GM18507 (cell line): ENCODE measurements around the gene CALHM3.
"Not testable (repeated sequence)": the region's sequence is repeated elsewhere in the genome, so short reads cannot be mapped to it uniquely, and the experiment has no call there.

Source experiments
- DNase-seq: peaks from one replicate; pipeline ENCODE4 v3.0.0; 2011; ENCODE audit warnings: low read depth; ENCODE audit not compliant: insufficient read length; ENCODE audit errors: extremely low spot score
- FAIRE-seq: peaks from 2 replicates; lab custom pipeline; 2011; peaks lifted over from hg19 to GRCh38; lab: Jason Lieb, UNC

The CALHM3 gene

DNA sequence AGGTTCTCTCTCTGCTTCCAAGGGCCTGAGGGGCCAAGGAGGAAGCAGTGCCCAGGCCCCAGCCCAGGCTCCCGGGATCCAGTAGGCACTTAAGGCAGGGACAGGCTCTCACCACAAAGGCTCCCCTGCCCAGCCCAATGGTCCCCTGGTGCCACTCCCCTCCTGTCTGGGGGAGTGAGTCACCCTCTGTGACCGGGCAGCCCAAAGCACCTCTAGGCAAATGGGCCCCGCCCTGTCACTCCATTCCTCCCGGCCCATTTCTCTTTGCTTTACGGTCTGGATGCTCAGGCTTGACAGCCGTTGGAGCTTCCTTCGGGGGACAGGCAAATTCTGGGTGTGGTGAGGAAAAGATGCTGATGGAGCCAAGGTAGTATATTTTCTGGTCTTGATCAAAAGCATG lies at the start of gene CALHM3:
TSS of gene CALHM3 (minus strand) at position 106 of the 400 bp plus-strand sequence. CDS start 208 bp downstream, outside the sequence.
- DNase-seq (no peak), FAIRE-seq (no peak)

GRCh38 chr10:103528549-103528948 lies 49.5 kb upstream of the CALHM3 start:
- FAIRE-seq (no peak), DNase-seq (no peak)

GRCh38 chr10:103527476-103527875 lies 48.4 kb upstream of the CALHM3 start:
- FAIRE-seq = not testable (repeated sequence)

GRCh38 chr10:103525901-103526300 lies 46.9 kb upstream of the CALHM3 start:
- no peak for FAIRE-seq
- DNase-seq = no peak

More at GRCh38 chr10:103527476-103527875, 48.4 kb upstream of the CALHM3 start:
- not testable (repeated sequence) for DNase-seq

- no peak for DNase-seq
- no peak for FAIRE-seq
These were observed 44.6 kb upstream of the CALHM3 start for GRCh38 chr10:103523683-103524082.

GRCh38 chr10:103522006-103522405 lies 43.0 kb upstream of the CALHM3 start:
- FAIRE-seq, DNase-seq: not testable (repeated sequence)

DNA sequence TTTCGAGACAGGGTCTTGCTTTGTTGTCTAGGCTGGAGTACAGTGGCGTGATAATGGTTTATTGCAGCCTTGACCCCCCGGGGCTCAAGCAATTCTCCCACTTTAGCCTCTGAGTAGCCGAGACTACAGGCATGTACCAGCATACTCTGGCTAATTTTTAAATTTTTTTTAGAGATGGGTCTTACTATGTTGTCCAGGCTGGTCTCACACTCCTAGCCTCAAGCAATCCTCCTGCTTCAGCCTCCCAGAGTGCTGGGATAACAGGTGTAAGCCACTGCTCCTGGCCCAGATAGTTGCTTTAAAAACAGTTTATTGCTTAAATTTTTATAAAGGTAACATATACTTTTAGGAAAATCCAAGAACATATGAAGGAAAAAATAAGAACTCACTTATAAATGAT lies 40.8 kb upstream of the CALHM3 start:
- DNase-seq (no peak), FAIRE-seq (no peak)

GRCh38 chr10:103517234-103518085 lies 38.4 kb upstream of the CALHM3 start:
- FAIRE-seq (no peak), DNase-seq (no peak)

GRCh38 chr10:103514244-103514643 lies 35.2 kb upstream of the CALHM3 start:
- FAIRE-seq (no peak), DNase-seq (no peak)

DNA sequence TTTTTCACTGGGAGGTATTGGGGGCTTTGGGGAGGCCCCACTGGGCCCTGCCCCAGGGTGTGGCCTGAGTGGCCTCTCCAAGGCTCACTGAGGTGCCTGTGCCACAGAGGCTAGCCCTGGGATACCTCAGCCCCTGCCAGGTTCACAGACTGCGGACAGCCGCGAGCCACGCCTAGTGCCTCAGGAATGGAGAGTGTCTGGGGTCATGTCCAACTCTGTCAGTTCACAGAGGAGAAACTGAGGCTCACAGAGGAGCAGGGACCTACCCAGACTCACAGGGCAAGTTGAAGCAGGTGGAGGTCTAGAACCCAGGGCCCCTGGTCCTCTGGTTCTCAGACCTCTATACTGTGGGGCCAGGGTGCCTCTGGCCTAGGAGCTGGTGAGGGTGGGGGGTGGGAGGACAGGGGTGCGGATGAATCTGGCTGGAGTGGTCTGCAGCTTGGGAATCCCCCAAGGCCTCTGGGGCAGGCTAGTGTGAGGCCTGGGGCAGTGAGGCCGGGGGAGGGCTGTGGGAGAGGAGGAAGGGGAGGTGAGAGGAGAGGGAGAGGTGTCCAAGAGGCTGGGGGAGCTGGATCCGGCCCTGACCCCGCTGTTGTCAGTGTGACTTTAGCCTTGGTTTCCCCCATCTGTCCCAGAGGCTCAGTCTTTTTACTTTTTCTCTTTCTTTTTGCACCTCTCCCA lies 34.5 kb upstream of the CALHM3 start:
- DNase-seq (no peak), FAIRE-seq (no peak)

DNA sequence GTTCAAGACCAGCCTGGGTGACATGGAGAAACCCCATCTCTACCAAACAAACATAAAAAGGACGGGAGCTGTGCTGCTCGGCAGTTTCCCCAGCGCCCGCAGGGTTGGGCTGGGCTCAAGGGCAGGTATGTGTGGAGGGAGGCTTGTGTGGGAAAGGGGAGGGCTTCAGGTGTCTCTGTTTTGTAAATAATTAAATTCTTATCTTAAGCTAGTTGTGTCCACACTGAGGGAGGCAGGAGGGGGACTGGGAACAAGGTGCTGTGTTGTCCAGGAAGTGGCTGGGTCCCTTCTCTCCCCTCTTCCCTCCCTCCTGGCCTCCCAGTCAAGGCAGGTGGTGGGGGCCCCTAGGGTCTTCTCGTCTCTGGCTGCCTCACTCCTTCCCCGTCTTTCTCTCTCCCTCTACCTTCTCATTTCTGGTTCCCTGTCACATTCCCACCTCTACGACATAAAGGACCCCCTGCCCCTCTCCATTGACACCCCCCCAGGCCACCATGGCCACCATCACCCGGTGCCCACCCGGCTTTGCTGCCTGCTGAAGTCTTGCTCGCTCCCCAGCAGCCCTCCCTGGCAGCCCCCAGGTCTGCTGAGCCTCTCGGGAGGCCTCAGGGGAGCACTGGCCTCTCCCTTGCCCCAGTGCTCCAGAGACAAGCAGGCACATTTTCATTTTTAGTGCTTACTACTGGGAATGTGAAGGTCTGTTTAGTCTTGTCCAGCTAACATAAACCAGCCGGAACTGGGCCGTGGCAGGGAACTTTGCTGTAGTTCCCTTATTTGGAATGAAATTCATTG lies 33.7 kb upstream of the CALHM3 start:
- DNase-seq = no peak
- FAIRE-seq = no peak

GRCh38 chr10:103512166-103512565 lies 33.1 kb upstream of the CALHM3 start:
- DNase-seq = no peak

DNA sequence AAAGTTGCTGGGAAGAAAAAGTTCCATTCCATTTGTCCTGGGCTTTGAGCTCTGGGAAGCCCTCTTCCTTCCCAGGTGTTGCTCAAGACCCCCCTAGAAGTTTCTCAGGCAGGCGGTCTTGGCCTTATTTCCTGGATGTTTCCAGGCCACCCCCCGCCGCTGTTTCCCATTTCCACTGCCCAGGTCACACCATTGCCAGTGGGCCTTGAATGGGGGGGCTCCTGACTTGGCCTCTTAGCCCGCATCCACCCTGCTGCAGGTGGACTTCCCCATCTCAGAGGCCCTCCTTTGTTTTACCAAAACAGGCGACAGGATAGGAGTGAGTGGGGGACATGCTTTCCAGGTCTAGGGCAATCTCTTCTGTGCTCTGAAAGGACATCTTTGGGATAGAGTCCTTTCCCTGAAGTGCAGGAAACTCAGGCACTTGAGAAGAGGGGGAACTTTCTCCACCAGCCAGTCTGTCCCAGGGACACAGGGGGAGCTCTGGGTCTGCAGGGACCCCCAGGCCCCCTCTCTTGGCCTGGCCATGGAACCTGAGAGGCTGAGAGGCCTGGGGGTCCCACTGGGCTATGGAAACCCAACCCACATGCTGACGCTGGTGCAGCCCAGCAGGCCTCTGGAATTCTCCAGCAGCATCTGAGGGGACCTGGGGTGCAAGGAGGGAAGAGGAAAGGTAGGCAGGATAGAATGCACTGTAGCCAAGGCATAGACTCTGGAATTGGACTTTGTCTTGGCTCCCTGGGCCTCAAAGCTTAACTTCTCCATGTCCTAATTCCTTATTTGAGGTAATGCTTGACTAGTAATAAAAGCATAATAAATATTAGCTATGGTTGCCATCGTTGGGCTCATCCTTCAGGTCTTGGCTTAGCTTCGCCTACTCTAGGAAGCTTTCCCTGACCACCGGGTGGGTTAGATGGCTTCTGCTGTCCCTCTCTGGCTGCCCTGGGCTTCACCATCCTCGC lies 32.0 kb upstream of the CALHM3 start:
- DNase-seq (no peak), FAIRE-seq (no peak)

More at GRCh38 chr10:103512166-103512565, 33.1 kb upstream of the CALHM3 start:
- no peak for FAIRE-seq

GRCh38 chr10:103510046-103510685 lies 31.1 kb upstream of the CALHM3 start:
- FAIRE-seq (no peak), DNase-seq (no peak)

- FAIRE-seq (peak; percentile 41), DNase-seq (no peak)
These were observed 28.5 kb upstream of the CALHM3 start for GRCh38 chr10:103507235-103508191.

DNA sequence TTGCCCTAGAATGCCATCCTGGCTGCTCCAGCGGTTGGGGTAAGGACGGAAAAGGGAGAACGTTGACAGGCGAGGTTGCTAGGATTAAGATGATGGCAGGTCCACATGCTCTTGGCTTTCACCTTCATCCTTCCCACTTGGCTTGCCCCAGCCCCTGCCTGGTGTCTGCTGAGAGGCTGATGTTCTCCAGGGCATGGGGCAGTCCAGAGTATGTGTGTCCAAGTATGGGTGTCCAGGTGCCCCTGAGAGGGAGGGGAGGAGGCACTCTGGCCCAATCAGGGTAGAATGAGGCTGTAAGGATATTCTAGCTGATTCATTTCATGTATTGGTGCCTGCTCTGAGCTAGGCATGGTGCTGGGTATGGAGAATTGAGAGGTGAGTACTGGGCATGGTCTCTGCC lies 27.0 kb upstream of the CALHM3 start:
- no peak for FAIRE-seq
- no peak for DNase-seq

DNA sequence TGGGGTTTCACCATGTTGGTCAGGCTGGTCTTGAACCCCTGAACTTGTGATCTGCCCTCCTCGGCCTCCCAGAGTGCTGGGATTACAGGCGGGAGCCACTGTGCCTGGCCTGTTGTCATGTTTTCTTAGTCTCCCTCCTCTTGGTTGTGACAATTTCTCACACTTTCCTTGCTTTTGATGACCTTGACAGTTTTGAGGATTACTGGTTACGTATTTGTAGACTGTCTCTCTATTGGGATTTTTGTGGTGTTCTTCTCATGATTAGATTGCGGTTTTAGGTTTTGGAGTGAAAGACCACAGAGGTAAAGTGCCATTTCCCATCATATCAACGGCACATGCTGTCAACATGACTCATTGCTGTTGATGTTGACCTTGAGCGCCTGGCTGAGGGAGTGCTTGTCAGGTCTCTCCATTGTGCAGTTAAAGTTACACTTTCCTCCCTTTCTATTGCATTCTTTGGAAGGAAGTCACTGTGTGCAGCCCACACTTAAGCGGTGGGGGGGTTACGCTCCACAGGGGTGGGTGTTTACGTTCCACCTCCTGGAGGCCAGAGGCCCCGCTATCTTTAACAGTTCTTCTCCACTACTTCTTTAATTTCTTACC lies 25.2 kb upstream of the CALHM3 start:
- peak; percentile 76 for FAIRE-seq
- DNase-seq = no peak
